A549 (cell line): ENCODE measurements around the gene ZNF276. TPM values are rescaled to one million over a fixed set of nuclear protein-coding genes. Genes with fewer than 3 reads are reported as not detected.

Source experiments
- ATAC-seq, 2 experiments: fragments of 200-7000 bp in 1 of 2; fragments of >200 bp in 1 of 2; cut with Nextera tagmentation in 1 of 2; cut with Tn5 transposase in 1 of 2; 3 replicates each; pipeline versions ENCODE4 v1.8.0 to v1.9.1; 2018 to 2020; ENCODE audit warnings: mild to moderate bottlenecking in 1 of 2, moderate library complexity in 1 of 2
- CTCF ChIA-PET: fragments of 300-600 bp; sonication (Branson Sonifier 250); formaldehyde crosslinking; extraction: SDS; loops from one replicate; lab custom pipeline; 2021; ENCODE audit warnings: antibody characterized with exemption, inconsistent platforms; lab: Yijun Ruan, JAX
- POLR2A ChIA-PET: fragments of 350-600 bp; formaldehyde crosslinking; extraction: SDS; loops from one replicate; lab custom pipeline; 2021; ENCODE audit warnings: antibody characterized with exemption, inconsistent platforms; lab: Yijun Ruan, JAX
- DNase-seq, 2 experiments: peaks; one replicate each; pipeline versions ENCODE4 v3.0.0 to v3.0.0-alpha.2; 2011 to 2016; ENCODE audit warnings: low read depth in 1 of 2, low spot score in 1 of 2
- FAIRE-seq: peaks from 2 replicates; lab custom pipeline; 2011; peaks lifted over from hg19 to GRCh38; lab: Jason Lieb, UNC
- H3K27ac ChIP-seq, 2 experiments: fragments of >200 bp; sonication (Bioruptor Twin); formaldehyde crosslinking; 3 replicates each; pipeline ENCODE4 v1.5.1; 2016 to 2017
- H3K4me1 ChIP-seq: fragments of >200 bp; sonication (Bioruptor Twin); formaldehyde crosslinking; 3 replicates; pipeline ENCODE4 v1.6.1; 2016
- H3K4me2 ChIP-seq: fragments of >200 bp; sonication (Bioruptor Twin); formaldehyde crosslinking; 3 replicates; pipeline ENCODE4 v1.6.1; 2016
- H3K4me3 ChIP-seq: fragments of >200 bp; sonication (Bioruptor Twin); formaldehyde crosslinking; 3 replicates; pipeline ENCODE4 v1.5.1; 2016
- H3K9me3 ChIP-seq: fragments of >200 bp; sonication (Bioruptor Twin); formaldehyde crosslinking; 3 replicates; pipeline ENCODE4 v1.6.1; 2016
- ATOH8 ChIP-seq: fragments of 250-450 bp; sonication (Bioruptor Pico); IDR thresholded peaks from 2 replicates; pipeline ENCODE4 v1.5.0; 2020; ENCODE audit warnings: low read depth, mild to moderate bottlenecking, moderate library complexity
- BCL3 ChIP-seq: fragments of >200 bp; sonication (Bioruptor Twin); formaldehyde crosslinking; IDR thresholded peaks from 3 replicates; pipeline ENCODE4 v1.6.1; 2016
- BHLHE40 ChIP-seq: IDR thresholded peaks from 2 replicates; pipeline ENCODE4 v1.6.1; 2012; ENCODE audit warnings: low read depth, low read length, inconsistent platforms
- CBX8 ChIP-seq: fragments of 200-600 bp; sonication (generic); IDR thresholded peaks from 2 replicates; pipeline ENCODE4 v1.6.1; 2016
- CHD2 ChIP-seq: fragments of 150-350 bp; IDR thresholded peaks from 2 replicates; pipeline ENCODE4 v1.6.1; 2014; ENCODE audit warnings: low read length; ENCODE audit not compliant: partially characterized antibody
- CTCF ChIP-seq: fragments of >200 bp; sonication (Bioruptor Twin); formaldehyde crosslinking; IDR thresholded peaks from 3 replicates; pipeline ENCODE4 v1.5.1; 2016
- E2F6 ChIP-seq: IDR thresholded peaks from 2 replicates; pipeline ENCODE4 v1.6.1; 2012; ENCODE audit warnings: low read depth, borderline replicate concordance
- ELK1 ChIP-seq: fragments of 150-350 bp; IDR thresholded peaks from 2 replicates; pipeline ENCODE4 v1.6.1; 2014; ENCODE audit warnings: low read depth, mild to moderate bottlenecking, low read length
- FOSL2 ChIP-seq, 2 experiments: fragments of 450-650 bp in 1 of 2; fragments of >200 bp in 1 of 2; sonication (Bioruptor Twin) in 1 of 2; formaldehyde crosslinking; IDR thresholded peaks; 2 replicates each; pipeline versions ENCODE4 v1.5.0 to v1.6.1; 2016 to 2020; ENCODE audit warnings: mild to moderate bottlenecking in 1 of 2, moderate library complexity in 1 of 2
- FOXS1 ChIP-seq: fragments of 250-450 bp; sonication (Bioruptor Pico); IDR thresholded peaks from 2 replicates; pipeline ENCODE4 v1.5.0; 2020; ENCODE audit warnings: mild to moderate bottlenecking, moderate library complexity
- HDAC2 ChIP-seq: fragments of 200-600 bp; sonication (generic); IDR thresholded peaks from 2 replicates; pipeline ENCODE4 v1.6.1; 2016
- HOXA7 ChIP-seq: fragments of 250-450 bp; sonication (Bioruptor Pico); IDR thresholded peaks from 2 replicates; pipeline ENCODE4 v1.5.0; 2020; ENCODE audit warnings: mild to moderate bottlenecking, moderate library complexity
- HOXB5 ChIP-seq: fragments of 250-450 bp; sonication (Bioruptor Pico); IDR thresholded peaks from 2 replicates; pipeline ENCODE4 v1.5.0; 2020; ENCODE audit warnings: mild to moderate bottlenecking, moderate library complexity
- JUN ChIP-seq, 2 experiments: fragments of >200 bp; sonication (Bioruptor Twin); formaldehyde crosslinking; IDR thresholded peaks; 2 replicates in 1 of 2; 3 replicates in 1 of 2; pipeline ENCODE4 v1.6.1; 2016 to 2017
- KDM5A ChIP-seq: fragments of 200-600 bp; sonication (generic); IDR thresholded peaks from 2 replicates; pipeline ENCODE4 v1.6.1; 2016; ENCODE audit warnings: antibody characterized with exemption, mild to moderate bottlenecking
- MAFK ChIP-seq: fragments of 450-650 bp; IDR thresholded peaks from 2 replicates; pipeline ENCODE4 v1.6.1; 2014; ENCODE audit not compliant: partially characterized antibody
- MAX ChIP-seq: IDR thresholded peaks from 2 replicates; pipeline ENCODE4 v1.6.1; 2012
- MYC ChIP-seq: IDR thresholded peaks from 2 replicates; pipeline ENCODE4 v1.6.1; 2012; ENCODE audit warnings: mild to moderate bottlenecking, inconsistent platforms, low read length, improper control_type of control experiment, borderline replicate concordance
- NFE2L2 ChIP-seq: fragments of 150-350 bp; conservative IDR thresholded peaks from 2 replicates; pipeline ENCODE4 v1.6.1; 2014; ENCODE audit warnings: low read length
- NPAS2 ChIP-seq: fragments of 250-450 bp; sonication (Bioruptor Pico); IDR thresholded peaks from 2 replicates; pipeline ENCODE4 v1.8.0; 2022; ENCODE audit warnings: mild to moderate bottlenecking, moderate library complexity, borderline replicate concordance
- NR3C1 ChIP-seq: fragments of >200 bp; sonication (Bioruptor Twin); formaldehyde crosslinking; IDR thresholded peaks from 3 replicates; pipeline ENCODE4 v1.6.1; 2017
- POLR2A ChIP-seq: IDR thresholded peaks from 2 replicates; pipeline ENCODE4 v1.6.1; 2012; ENCODE audit warnings: mild to moderate bottlenecking, low read length
- SMC3 ChIP-seq: fragments of >200 bp; sonication (Bioruptor Twin); formaldehyde crosslinking; IDR thresholded peaks from 3 replicates; pipeline ENCODE4 v1.6.1; 2018; ENCODE audit warnings: inconsistent platforms
- SREBF2 ChIP-seq: fragments of 450-650 bp; IDR thresholded peaks from 2 replicates; pipeline ENCODE4 v1.6.1; 2014; ENCODE audit warnings: mild to moderate bottlenecking, moderate library complexity
- TFCP2L1 ChIP-seq: fragments of 250-450 bp; sonication (Bioruptor Pico); IDR thresholded peaks from 2 replicates; pipeline ENCODE4 v1.5.0; 2021; ENCODE audit warnings: mild to moderate bottlenecking
- ZC3H11A ChIP-seq: fragments of 450-650 bp; IDR thresholded peaks from 2 replicates; pipeline ENCODE4 v1.6.1; 2014; ENCODE audit warnings: antibody characterized with exemption, mild to moderate bottlenecking
- ZSCAN20 ChIP-seq: fragments of 250-450 bp; sonication (Bioruptor Pico); IDR thresholded peaks from 2 replicates; pipeline ENCODE4 v1.8.0; 2022; ENCODE audit warnings: mild to moderate bottlenecking, moderate library complexity
- WGBS: methylation state at CpG from one replicate; pipeline ENCODE4 v1.1.6; 2017; ENCODE audit errors: missing lambda C conversion rate; 5-methylcytosine and 5-hydroxymethylcytosine counted together
- polyA plus RNA-seq, 4 experiments: library from polyadenylated mRNA; depleted of rRNA in 3 of 4; stranded (reverse); fragments of >200 nt; fragmentation: RNase III in 1 of 4; extraction: RNeasy Plus Mini Kit Qiagen cat#74134 plus additional on column Dnase treatment in 1 of 4; gene quantifications; 2 replicates in 3 of 4; 3 replicates in 1 of 4; pipeline ENCODE4 v1.2.3, GENCODE V29; 2011 to 2017
- TF ChIP-seq, protein P1 (sequence below): fragments of 250-450 bp; sonication (Bioruptor Pico); IDR thresholded peaks from 2 replicates; pipeline ENCODE4 v1.5.0; 2021; ENCODE audit warnings: mild to moderate bottlenecking, moderate library complexity, borderline replicate concordance
- TF ChIP-seq, protein P2 (sequence below): fragments of 450-650 bp; IDR thresholded peaks from 2 replicates; pipeline ENCODE4 v1.6.1; 2014; ENCODE audit warnings: antibody characterized with exemption

The ZNF276 gene
- polyA plus RNA-seq, 2 of the 4 experiments (the other 2 are of a cell fraction) = 6.5 to 15.1 TPM

- peak; percentile 89 for TF ChIP-seq ATOH8 (CRISPR knock-in tag)
- TF ChIP-seq, protein P1, sequence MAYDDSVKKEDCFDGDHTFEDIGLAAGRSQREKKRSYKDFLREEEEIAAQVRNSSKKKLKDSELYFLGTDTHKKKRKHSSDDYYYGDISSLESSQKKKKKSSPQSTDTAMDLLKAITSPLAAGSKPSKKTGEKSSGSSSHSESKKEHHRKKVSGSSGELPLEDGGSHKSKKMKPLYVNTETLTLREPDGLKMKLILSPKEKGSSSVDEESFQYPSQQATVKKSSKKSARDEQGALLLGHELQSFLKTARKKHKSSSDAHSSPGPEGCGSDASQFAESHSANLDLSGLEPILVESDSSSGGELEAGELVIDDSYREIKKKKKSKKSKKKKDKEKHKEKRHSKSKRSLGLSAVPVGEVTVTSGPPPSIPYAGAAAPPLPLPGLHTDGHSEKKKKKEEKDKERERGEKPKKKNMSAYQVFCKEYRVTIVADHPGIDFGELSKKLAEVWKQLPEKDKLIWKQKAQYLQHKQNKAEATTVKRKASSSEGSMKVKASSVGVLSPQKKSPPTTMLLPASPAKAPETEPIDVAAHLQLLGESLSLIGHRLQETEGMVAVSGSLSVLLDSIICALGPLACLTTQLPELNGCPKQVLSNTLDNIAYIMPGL = peak; percentile 65; the same call in 1 of the 2 replicates
- TF ChIP-seq CTCF = no peak
- TF ChIP-seq FOSL2 (IDR thresholded peaks at IDR 0.05) = no peak
- peak; percentile 30; the same call in 1 of the 2 replicates for TF ChIP-seq FOSL2 (CRISPR knock-in tag; IDR thresholded peaks at IDR 0.05)
- no peak for TF ChIP-seq HDAC2
- 0 out of 2 replicates have a peak, but pooled peaks have one; percentile 60 for TF ChIP-seq MYC
- TF ChIP-seq CBX8 = no peak
- peak; percentile 85; the same call in 1 of the 2 replicates for TF ChIP-seq FOXS1 (CRISPR knock-in tag)
- TF ChIP-seq NFE2L2 = no peak
- no peak for TF ChIP-seq ZSCAN20 (CRISPR knock-in tag)
- TF ChIP-seq ZC3H11A = no peak
- no peak for TF ChIP-seq CHD2
- TF ChIP-seq JUN (IDR thresholded peaks at IDR 0.05) = peak; percentile 89 to 95
- TF ChIP-seq KDM5A = peak; percentile 66
- no peak for TF ChIP-seq MAFK
- TF ChIP-seq SREBF2 = no peak
- peak; percentile 95 for TF ChIP-seq BCL3
- TF ChIP-seq, all 56 proteins: peak for 18
These were observed 34.7 kb upstream of the ZNF276 start, which contains the start of gene CDK10 (continued) for GRCh38 chr16:89686520-89687091.

DNA sequence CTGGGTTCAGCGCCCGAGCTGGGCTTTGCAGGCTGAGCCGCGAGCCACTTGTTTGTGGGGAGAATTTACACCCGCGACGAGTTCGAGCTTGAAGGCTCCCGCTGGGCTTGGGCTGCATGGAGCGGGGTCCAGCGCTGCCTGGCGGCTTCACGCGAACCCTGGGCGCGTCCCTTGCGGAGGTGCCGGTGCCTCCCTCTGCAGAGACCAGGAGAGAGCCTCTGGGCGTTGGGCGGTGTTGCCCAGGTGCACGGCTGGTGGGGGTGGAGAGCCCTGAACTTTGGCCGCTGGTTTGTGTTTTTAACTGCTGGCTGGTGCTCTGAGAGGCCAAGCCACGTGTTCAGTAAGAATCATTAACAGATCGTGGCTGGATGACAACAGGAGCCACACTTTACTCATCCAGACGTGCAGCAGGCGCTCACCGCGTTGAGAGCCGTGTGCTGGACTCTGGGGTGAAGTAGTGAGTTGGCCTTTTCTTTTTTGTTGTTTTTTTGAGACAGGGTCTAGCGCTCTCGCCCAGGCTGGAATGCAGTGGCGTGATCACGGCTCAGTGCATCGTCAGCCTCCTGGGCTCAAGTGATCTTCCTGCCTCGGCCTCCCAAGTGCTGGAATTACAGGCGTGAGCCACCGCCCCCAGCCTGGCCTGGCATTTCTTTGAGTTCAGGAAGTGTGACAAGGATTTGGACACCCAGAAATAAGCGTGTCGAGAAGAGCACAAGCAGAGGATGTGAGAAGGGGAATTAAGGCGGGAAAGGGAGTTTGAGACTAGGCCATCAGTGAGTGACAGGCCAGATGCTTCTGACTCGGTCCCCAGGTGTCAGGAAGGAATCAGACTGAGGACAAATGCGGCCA, 34.0 kb upstream of the ZNF276 start:
- H3K4me2 ChIP-seq = peak overlapping the region; percentile 91
- peaks cover 11% of the 10 kb centered on the region for H3K4me1 ChIP-seq
- H3K4me3 ChIP-seq = peak overlapping the region; percentile 70
- WGBS = 12% methylated on average over 28 of the region's 42 CpGs
- CTCF ChIA-PET = interaction anchor here (0.9 to 4.7 kb wide), 5 partner anchors 12 to 72 kb away, joined by 3 to 33 read pairs (median 6); partner anchors contain the start of gene SPATA2L
- peaks cover 9% of the 10 kb centered on the region for H3K9me3 ChIP-seq
- FAIRE-seq = no peak
- POLR2A ChIA-PET = interaction anchor here (0.7 to 1.5 kb wide), 9 partner anchors 10 to 235 kb away, joined by 3 to 26 read pairs (median 6); partner anchors contain the start of genes CHMP1A, SPATA2L and SPATA33
- ATAC-seq = peak; percentile 64 to 73
- peak; percentile 67 to 79 for DNase-seq
- peak overlapping the region; percentile 96 to 99 for H3K27ac ChIP-seq
- no peak for TF ChIP-seq NR3C1
- no peak for TF ChIP-seq SREBF2
- TF ChIP-seq, protein P2, sequence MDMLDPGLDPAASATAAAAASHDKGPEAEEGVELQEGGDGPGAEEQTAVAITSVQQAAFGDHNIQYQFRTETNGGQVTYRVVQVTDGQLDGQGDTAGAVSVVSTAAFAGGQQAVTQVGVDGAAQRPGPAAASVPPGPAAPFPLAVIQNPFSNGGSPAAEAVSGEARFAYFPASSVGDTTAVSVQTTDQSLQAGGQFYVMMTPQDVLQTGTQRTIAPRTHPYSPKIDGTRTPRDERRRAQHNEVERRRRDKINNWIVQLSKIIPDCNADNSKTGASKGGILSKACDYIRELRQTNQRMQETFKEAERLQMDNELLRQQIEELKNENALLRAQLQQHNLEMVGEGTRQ = peak; percentile 60
- 0 out of 2 replicates have a peak, but pooled peaks have one; percentile 45 for TF ChIP-seq E2F6
- no peak for TF ChIP-seq HOXA7 (CRISPR knock-in tag)
- no peak for TF ChIP-seq TFCP2L1 (CRISPR knock-in tag)
- TF ChIP-seq NPAS2 (CRISPR knock-in tag) = no peak
- no peak for TF ChIP-seq BHLHE40
- TF ChIP-seq SMC3 = no peak
- TF ChIP-seq HOXB5 (CRISPR knock-in tag) = no peak
- TF ChIP-seq KDM5A = no peak
- TF ChIP-seq ELK1 = no peak
- peak; percentile 70; the same call in 1 of the 2 replicates for TF ChIP-seq MAX
- TF ChIP-seq POLR2A = no peak
- no peak for TF ChIP-seq NFE2L2
- no peak for TF ChIP-seq ZC3H11A
